Gastroesophageal sphincter (tissue), 3 donors: ENCODE data around the gene VOPP1.

Source experiments
- CTCF ChIP-seq, 4 experiments: fragments of 200-600 bp in 2 of 4; fragments of 450-650 bp in 2 of 4; sonication (generic) in 1 of 4; IDR thresholded peaks; one replicate each; pipeline ENCODE4 v1.5.1; 2017 to 2019; ENCODE audit warnings: antibody characterized with exemption in 4 of 4, mild to moderate bottlenecking in 2 of 4, moderate library complexity in 2 of 4
- EP300 ChIP-seq: sonication (generic); formaldehyde crosslinking; IDR thresholded peaks from one replicate; pipeline ENCODE4 v1.6.1; 2017; ENCODE audit warnings: antibody characterized with exemption, mild to moderate bottlenecking
- POLR2AphosphoS5 ChIP-seq: sonication (generic); formaldehyde crosslinking; IDR thresholded peaks from one replicate; pipeline ENCODE4 v1.6.1; 2017; ENCODE audit warnings: antibody characterized with exemption

- no peak for TF ChIP-seq CTCF (IDR thresholded peaks at IDR 0.05)
- TF ChIP-seq EP300 = no peak
- no peak for TF ChIP-seq POLR2AphosphoS5
These were observed 102.6 kb downstream of the VOPP1 start for GRCh38 chr7:55469721-55470120.
